HCT116 (cell line): ENCODE data around the gene MIDN. TPM values are rescaled to one million over a fixed set of nuclear protein-coding genes. Genes with fewer than 3 reads are reported as not detected.

ENCODE experiments used
- ATAC-seq: fragments of 200-7000 bp; cut with Tn5 transposase; 2 replicates; pipeline ENCODE4 v1.9.1; 2020; ENCODE audit warnings: mild to moderate bottlenecking, moderate library complexity
- BruUV-seq: library from RNA; stranded (reverse); fragments of 400-500 nt; replicated peaks from 2 replicates; lab custom pipeline; 2021; lab: Mats Ljungman, UMichigan
- CTCF ChIA-PET: fragments of 300-600 bp; sonication (Branson Sonifier 250); formaldehyde crosslinking; loops from one replicate; lab custom pipeline; 2021; ENCODE audit warnings: antibody characterized with exemption; lab: Charles Lee
- POLR2A ChIA-PET: fragments of 300-600, 350-600 bp; sonication (Branson Sonifier 250); formaldehyde crosslinking; loops from one replicate; lab custom pipeline; 2021; ENCODE audit warnings: antibody characterized with exemption; lab: Charles Lee
- RAD21 ChIA-PET, 2 experiments: fragments of 300-600 bp; sonication (Branson Sonifier 250); formaldehyde crosslinking; loops; one replicate each; lab custom pipeline; 2023; ENCODE audit warnings: low total read pairs in 2 of 2; ENCODE audit not compliant: uncharacterized antibody in 2 of 2, unreplicated experiment in 2 of 2, low non-redundant PET in 1 of 2; lab: Charles Lee
- DNase-seq: peaks from one replicate; pipeline ENCODE4 v3.0.0-alpha.2; 2010; ENCODE audit warnings: low read depth, low spot score
- H2AFZ ChIP-seq: fragments of 200-600 bp; shearing (Covaris generic), sonication (generic); 2 replicates; pipeline ENCODE4 v1.6.1; 2017; ENCODE audit warnings: low read depth, mixed run types, mixed read lengths, antibody characterized with exemption, low read length; ENCODE audit not compliant: poor library complexity, severe bottlenecking
- H3K27ac ChIP-seq: 2 replicates; pipeline ENCODE4 v1.5.1; 2012; ENCODE audit warnings: low read depth, low read length
- H3K27me3 ChIP-seq: fragments of 200-600 bp; sonication (generic); 2 replicates; pipeline ENCODE4 v1.6.1; 2016; ENCODE audit warnings: mixed run types, low read length, mixed read lengths; ENCODE audit not compliant: insufficient read depth
- H3K36me3 ChIP-seq, 2 experiments: fragments of 200-500 bp in 1 of 2; fragments of 200-600 bp in 1 of 2; sonication (Bioruptor generic) in 1 of 2; sonication (generic) in 1 of 2; 2 replicates each; pipeline versions ENCODE4 v1.5.1 to v1.6.1; 2014 to 2016; ENCODE audit warnings: low read length in 2 of 2, inconsistent platforms in 1 of 2, mixed read lengths in 1 of 2, mixed run types in 1 of 2; ENCODE audit not compliant: insufficient read depth in 2 of 2, control insufficient read depth in 1 of 2
- H3K4me1 ChIP-seq, 2 experiments: fragments of 200-600 bp in 1 of 2; sonication (generic) in 1 of 2; 2 replicates each; pipeline versions ENCODE4 v1.5.1 to v1.6.1; 2012 to 2017; ENCODE audit warnings: low read length in 2 of 2, inconsistent platforms in 1 of 2, mild to moderate bottlenecking in 1 of 2, mixed read lengths in 1 of 2, mixed run types in 1 of 2, moderate library complexity in 1 of 2; ENCODE audit not compliant: insufficient read depth in 2 of 2, control insufficient read depth in 1 of 2
- H3K4me2 ChIP-seq: fragments of 200-600 bp; sonication (generic); 2 replicates; pipeline ENCODE4 v1.6.1; 2017; ENCODE audit warnings: mixed run types, low read length, mixed read lengths
- H3K4me3 ChIP-seq, 2 experiments: fragments of 200-600 bp in 1 of 2; sonication (generic) in 1 of 2; replicated peaks in 1 of 2; 2 replicates each; pipeline ENCODE4 v1.5.1; 2011 to 2016; ENCODE audit warnings: low read length in 2 of 2, control low read depth in 1 of 2, low read depth in 1 of 2, mild to moderate bottlenecking in 1 of 2, mixed read lengths in 1 of 2, mixed run types in 1 of 2
- H3K79me2 ChIP-seq: fragments of 200-600 bp; sonication (generic); 2 replicates; pipeline ENCODE4 v1.6.1; 2017; ENCODE audit warnings: mild to moderate bottlenecking, mixed run types, low read length, moderate library complexity, mixed read lengths; ENCODE audit not compliant: insufficient read depth
- H3K9ac ChIP-seq: fragments of 200-600 bp; sonication (generic); 2 replicates; pipeline ENCODE4 v1.6.1; 2016; ENCODE audit warnings: low read length, mixed read lengths
- H3K9me2 ChIP-seq: fragments of 200-600 bp; sonication (generic), shearing (Covaris generic); 2 replicates; pipeline ENCODE4 v1.6.1; 2017; ENCODE audit warnings: mixed run types, mild to moderate bottlenecking, moderate library complexity; ENCODE audit not compliant: insufficient read depth
- H3K9me3 ChIP-seq, 2 experiments: fragments of 200-500 bp in 1 of 2; fragments of 200-600 bp in 1 of 2; sonication (Bioruptor generic) in 1 of 2; sonication (generic) in 1 of 2; 2 replicates each; pipeline ENCODE4 v1.6.1; 2014 to 2017; ENCODE audit warnings: low read length in 2 of 2, mixed read lengths in 2 of 2, inconsistent platforms in 1 of 2, low read depth in 1 of 2, mild to moderate bottlenecking in 1 of 2, mixed run types in 1 of 2, moderate library complexity in 1 of 2; ENCODE audit not compliant: control insufficient read depth in 1 of 2, insufficient read depth in 1 of 2
- H4K20me1 ChIP-seq: fragments of 200-600 bp; sonication (generic), shearing (Covaris generic); 2 replicates; pipeline ENCODE4 v1.6.1; 2017; ENCODE audit warnings: mixed run types, mild to moderate bottlenecking, moderate library complexity; ENCODE audit not compliant: insufficient read depth
- ATF3 ChIP-seq: IDR thresholded peaks from 2 replicates; pipeline ENCODE4 v1.6.1; 2012
- CBX3 ChIP-seq: IDR thresholded peaks from 2 replicates; pipeline ENCODE4 v1.6.1; 2012; ENCODE audit warnings: low read depth
- CEBPB ChIP-seq: IDR thresholded peaks from 2 replicates; pipeline ENCODE4 v1.6.1; 2012; ENCODE audit warnings: low read depth
- SIN3A ChIP-seq: IDR thresholded peaks from 2 replicates; pipeline ENCODE4 v1.6.1; 2012; ENCODE audit warnings: low read depth
- YY1 ChIP-seq: IDR thresholded peaks from 2 replicates; pipeline ENCODE4 v1.6.1; 2011; ENCODE audit warnings: low read length, low read depth, moderate library complexity, mild to moderate bottlenecking; ENCODE audit not compliant: insufficient replicate concordance; ENCODE audit errors: extremely low read depth
- ZBTB33 ChIP-seq: IDR thresholded peaks from 2 replicates; pipeline ENCODE4 v1.6.1; 2011; ENCODE audit warnings: mild to moderate bottlenecking, low read length, moderate library complexity; ENCODE audit not compliant: insufficient replicate concordance; ENCODE audit errors: extremely low read depth
- intact Hi-C: fragments of 100-400 bp; cut with micrococcal nuclease; formaldehyde crosslinking; loops from 2 replicates; pipeline ENCODE4 v1.10.0; 2022
- total RNA-seq: library from RNA; stranded (reverse); gene quantifications from one replicate; pipeline ENCODE4 v1.2.1, GENCODE V29; 2021; ENCODE audit not compliant: unreplicated experiment

MIDN gene
- total RNA-seq, 1 experiment from 2014 or later, result 146 TPM

- BruUV-seq, result no TSS peak
- ChIA-PET POLR2A (no interaction called here), RAD21 (no interaction called here), CTCF (no interaction called here)
- H3K27me3 ChIP-seq, result no peaks in the 10 kb centered on the region
- ATAC-seq (no peak), DNase-seq (no peak)
- no peaks in the 10 kb centered on the region for H3K9me3 ChIP-seq
- H3K4me2 ChIP-seq, result no peak overlapping the region
- H3K9ac ChIP-seq, result no peak overlapping the region
- no peak overlapping the region for H3K4me3 ChIP-seq
- TF ChIP-seq SIN3A (no peak), ATF3 (no peak), YY1 (no peak), CEBPB (no peak), CBX3 (no peak), ZBTB33 (no peak)
- H3K36me3 ChIP-seq, result no peaks in the 10 kb centered on the region
- H3K27ac ChIP-seq, result no peak overlapping the region
- H4K20me1 ChIP-seq, result no peaks in the 10 kb centered on the region
- no peaks in the 10 kb centered on the region for H3K79me2 ChIP-seq
- intact Hi-C loops, result no loop called here
- H3K9me2 ChIP-seq, result no peaks in the 10 kb centered on the region
- H2AFZ ChIP-seq, result no peak overlapping the region
- peaks cover 17 to 28% of the 10 kb centered on the region in 2 experiments for H3K4me1 ChIP-seq
Measured at GRCh38 chr19:1290196-1290702, 41.9 kb downstream of the MIDN start.
